ENCODE results near the gene CPXM2. TPM values are rescaled to one million over a fixed set of nuclear protein-coding genes. Genes with fewer than 3 reads are reported as not detected.

Gene CPXM2
- total RNA-seq, 2 donors from 2014 or later = 1.4 to 1.9 TPM

DNA sequence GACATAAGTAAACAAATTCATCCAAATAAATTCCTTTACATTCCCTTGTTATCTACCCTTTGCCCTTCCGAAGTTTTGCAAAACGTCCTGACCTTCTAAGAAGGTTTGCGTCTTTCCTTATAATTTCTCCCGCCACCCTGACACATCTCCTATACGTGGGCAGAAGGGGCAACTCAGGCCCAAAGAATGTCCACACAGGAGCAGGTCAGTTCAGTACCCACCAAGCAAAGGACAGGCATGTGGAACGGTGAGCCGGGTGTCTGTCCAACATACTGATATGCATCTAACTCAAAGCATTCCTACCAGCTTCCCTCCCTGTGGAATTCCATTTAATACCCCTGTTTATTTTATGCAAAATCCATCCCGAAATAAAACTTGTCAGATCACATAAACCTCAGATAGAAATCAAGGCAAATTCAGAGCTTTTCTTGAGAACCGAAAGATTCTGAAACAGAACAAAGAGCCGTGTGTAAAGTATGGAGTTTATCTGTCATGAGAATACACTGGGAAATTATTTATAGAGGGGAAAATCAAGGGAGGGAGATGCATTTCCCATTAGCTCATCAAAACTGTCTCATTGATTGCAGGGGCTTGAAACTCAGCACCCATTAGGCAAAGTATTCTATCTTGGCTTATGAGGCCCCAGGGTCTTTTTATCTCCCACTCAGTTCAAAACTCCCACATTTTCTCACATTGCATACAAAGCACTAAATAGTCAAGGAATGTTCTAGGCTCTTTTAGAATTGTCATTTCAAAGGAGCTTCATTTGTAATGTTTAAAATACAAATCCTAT lies 140.1 kb downstream of the CPXM2 start:
- H3K36me3 ChIP-seq (ENCODE audit: control insufficient read depth, insufficient read depth, low read length) = no peaks in the 10 kb centered on the region
- no peaks in the 10 kb centered on the region for H3K27me3 ChIP-seq (ENCODE audit: control insufficient read depth, insufficient read depth, low read length, poor library complexity, severe bottlenecking)
- H3K9me3 ChIP-seq (ENCODE audit: control insufficient read depth, low read length) = peaks cover 9% of the 10 kb centered on the region
- H3K4me1 Mint-ChIP-seq = peaks cover 12% of the 10 kb centered on the region
- no peak overlapping the region for H3K4me3 ChIP-seq (ENCODE audit: low read length)
- no peak for TF ChIP-seq CTCF (conservative IDR thresholded peaks at IDR 0.05)
- H3K27me3 Mint-ChIP-seq (ENCODE audit: insufficient read depth) = peaks cover 3% of the 10 kb centered on the region
- no peak overlapping the region for H3K9ac ChIP-seq (ENCODE audit: extremely low read depth, low read length, poor library complexity, severe bottlenecking)
- peaks cover 4% of the 10 kb centered on the region for H3K36me3 Mint-ChIP-seq (ENCODE audit: low read depth)
- no peak for DNase-seq
- H3K9me3 Mint-ChIP-seq = peaks cover 20% of the 10 kb centered on the region
- H3K4me3 Mint-ChIP-seq = no peak overlapping the region
- no peak overlapping the region for H3K27ac Mint-ChIP-seq
- H3K27ac ChIP-seq (ENCODE audit: low read depth, low read length) = no peak overlapping the region
- 92 to 93% methylated on average over 8 to 10 of the region's 10 CpGs for WGBS, 2 experiments (ENCODE audit: insufficient coverage in 1 of 2, insufficient read length in 1 of 2)
- peaks cover 5% of the 10 kb centered on the region for H3K4me1 ChIP-seq (ENCODE audit: control insufficient read depth, insufficient read depth, low read length)

DNA sequence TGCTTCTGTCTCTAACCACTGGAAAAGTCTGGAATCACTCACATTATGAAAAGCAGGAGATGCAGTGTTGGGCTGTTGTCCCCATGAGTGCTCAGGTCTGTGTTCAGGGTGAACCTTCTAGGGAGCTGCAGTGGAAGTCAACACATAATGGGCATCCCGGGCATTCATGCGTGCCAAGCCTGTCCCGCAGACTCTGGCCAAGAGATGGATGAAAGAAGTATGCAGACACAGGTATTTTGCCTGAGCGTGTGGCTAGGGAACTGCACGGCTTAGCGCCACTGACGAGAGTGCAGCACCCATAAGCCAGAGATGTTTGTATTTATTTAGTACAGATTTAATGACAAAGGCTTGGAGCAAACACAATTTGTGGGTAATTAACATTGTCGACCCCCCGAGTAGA lies 140.7 kb downstream of the CPXM2 start:
- no peak overlapping the region for H3K27ac Mint-ChIP-seq
- 90 to 96% methylated on average over 9 of the region's 9 CpGs for WGBS, 2 experiments (ENCODE audit: insufficient coverage in 1 of 2, insufficient read length in 1 of 2)
- peaks cover 20% of the 10 kb centered on the region for H3K9me3 Mint-ChIP-seq
- H3K4me1 ChIP-seq (ENCODE audit: control insufficient read depth, insufficient read depth, low read length) = peaks cover 5% of the 10 kb centered on the region
- H3K27me3 Mint-ChIP-seq (ENCODE audit: insufficient read depth) = peaks cover 3% of the 10 kb centered on the region
- no peak overlapping the region for H3K4me3 ChIP-seq (ENCODE audit: low read length)
- TF ChIP-seq CTCF (conservative IDR thresholded peaks at IDR 0.05) = no peak
- peaks cover 9% of the 10 kb centered on the region for H3K9me3 ChIP-seq (ENCODE audit: control insufficient read depth, low read length)
- no peak for DNase-seq
- no peak overlapping the region for H3K9ac ChIP-seq (ENCODE audit: extremely low read depth, low read length, poor library complexity, severe bottlenecking)
- H3K36me3 Mint-ChIP-seq (ENCODE audit: low read depth) = peaks cover 4% of the 10 kb centered on the region
- no peak overlapping the region for H3K4me3 Mint-ChIP-seq
- H3K36me3 ChIP-seq (ENCODE audit: control insufficient read depth, insufficient read depth, low read length) = no peaks in the 10 kb centered on the region
- H3K27ac ChIP-seq (ENCODE audit: low read depth, low read length) = no peak overlapping the region
- H3K4me1 Mint-ChIP-seq = peaks cover 15% of the 10 kb centered on the region
- no peaks in the 10 kb centered on the region for H3K27me3 ChIP-seq (ENCODE audit: control insufficient read depth, insufficient read depth, low read length, poor library complexity, severe bottlenecking)

DNA sequence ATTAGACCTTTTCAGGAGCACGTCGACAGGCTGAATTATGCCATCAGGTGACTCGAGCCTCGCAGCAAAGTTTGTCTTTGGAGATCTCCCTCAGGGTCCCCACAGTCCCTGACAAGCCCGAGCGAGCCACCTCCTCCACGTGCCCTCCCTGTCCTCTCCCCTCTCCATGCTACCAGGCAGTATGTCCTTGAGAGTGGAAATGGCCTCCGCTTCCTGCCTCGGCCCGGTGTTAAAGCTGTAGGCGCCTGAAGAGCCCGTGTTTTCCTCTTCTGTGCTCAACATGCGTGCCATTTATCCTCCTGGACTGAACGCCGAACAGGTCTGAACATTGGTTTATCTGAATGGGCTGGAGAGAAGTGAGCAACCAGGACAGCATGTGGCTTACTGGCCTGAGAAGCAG lies 142.9 kb downstream of the CPXM2 start:
- H3K4me3 Mint-ChIP-seq = no peak overlapping the region
- no peak for TF ChIP-seq CTCF (conservative IDR thresholded peaks at IDR 0.05)
- Histone ChIP-seq H3K27me3 (ENCODE audit: control insufficient read depth, insufficient read depth, low read length, poor library complexity, severe bottlenecking) (no peaks in the 10 kb centered on the region), H3K4me3 (ENCODE audit: low read length) (no peak overlapping the region), H3K36me3 (ENCODE audit: control insufficient read depth, insufficient read depth, low read length) (no peaks in the 10 kb centered on the region), H3K27ac (ENCODE audit: low read depth, low read length) (no peak overlapping the region), H3K9ac (ENCODE audit: extremely low read depth, low read length, poor library complexity, severe bottlenecking) (no peak overlapping the region), H3K9me3 (ENCODE audit: control insufficient read depth, low read length) (peaks cover 9% of the 10 kb centered on the region), H3K4me1 (ENCODE audit: control insufficient read depth, insufficient read depth, low read length) (peaks cover 5% of the 10 kb centered on the region)
- no peak for DNase-seq
- peaks cover 20% of the 10 kb centered on the region for H3K9me3 Mint-ChIP-seq
- no peak overlapping the region for H3K27ac Mint-ChIP-seq
- peaks cover 11% of the 10 kb centered on the region for H3K4me1 Mint-ChIP-seq
- peaks cover 3% of the 10 kb centered on the region for H3K27me3 Mint-ChIP-seq (ENCODE audit: insufficient read depth)
- WGBS, 2 experiments (ENCODE audit: insufficient coverage in 1 of 2, insufficient read length in 1 of 2) = 89 to 97% methylated on average over 5 to 15 of the region's 15 CpGs
- peaks cover 4% of the 10 kb centered on the region for H3K36me3 Mint-ChIP-seq (ENCODE audit: low read depth)

Data from endodermal cell (in vitro differentiated cells).